KG1 (cell line): Measurements from ENCODE around the gene SLC28A3.

Source experiments
- DNase-seq: peaks from one replicate; lab custom pipeline; 2025; lab: John Stamatoyannopoulos, UW

The SLC28A3 gene

GRCh38 chr9:84238652-84239051, 101.9 kb downstream of the SLC28A3 start:
- no peak for DNase-seq

- DNase-seq: no peak
Measured at GRCh38 chr9:84235511-84235910, 105.0 kb downstream of the SLC28A3 start.

DNA sequence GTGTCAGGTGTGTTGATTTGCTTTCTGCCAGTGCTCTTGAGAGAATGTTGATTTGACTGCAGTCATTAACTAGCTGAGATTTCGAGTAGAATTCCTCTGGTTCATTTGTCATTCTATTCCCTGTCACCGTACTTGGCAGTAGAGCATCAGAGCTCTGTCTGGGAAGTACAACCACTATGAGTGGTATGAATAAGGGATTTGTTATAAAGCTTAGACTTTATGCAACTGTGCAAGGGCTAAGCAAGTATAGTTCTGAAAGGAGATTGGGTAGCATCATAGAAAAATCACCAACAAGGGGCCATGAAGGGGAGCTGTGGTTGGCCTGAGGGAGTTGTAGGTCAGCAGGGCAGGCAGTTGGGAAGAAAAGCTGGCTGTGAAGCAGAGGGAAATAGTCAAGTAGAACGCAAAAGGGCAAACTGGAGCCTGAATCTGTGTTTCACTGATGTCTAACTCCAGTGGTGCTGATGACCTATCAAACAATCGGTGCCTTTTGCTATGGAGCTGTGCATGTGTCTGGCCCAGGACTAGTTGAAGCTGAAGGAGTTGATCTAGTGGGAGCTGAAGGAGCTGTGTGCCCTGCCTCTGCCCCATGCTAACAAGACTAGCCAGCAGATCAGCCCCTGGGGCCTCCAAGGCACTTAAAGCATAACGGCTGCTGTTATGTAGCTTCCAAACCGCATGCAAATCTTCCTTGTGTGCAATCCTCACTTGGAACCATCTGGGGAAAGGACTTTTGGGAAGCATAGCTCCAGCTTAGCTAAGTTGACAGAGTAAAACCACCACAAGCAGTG, 110.0 kb downstream of the SLC28A3 start:
- DNase-seq: no peak

- DNase-seq: no peak
Measured at GRCh38 chr9:84229191-84229590, 111.4 kb downstream of the SLC28A3 start.

GRCh38 chr9:84228130-84228720, 112.3 kb downstream of the SLC28A3 start:
- no peak for DNase-seq

DNA sequence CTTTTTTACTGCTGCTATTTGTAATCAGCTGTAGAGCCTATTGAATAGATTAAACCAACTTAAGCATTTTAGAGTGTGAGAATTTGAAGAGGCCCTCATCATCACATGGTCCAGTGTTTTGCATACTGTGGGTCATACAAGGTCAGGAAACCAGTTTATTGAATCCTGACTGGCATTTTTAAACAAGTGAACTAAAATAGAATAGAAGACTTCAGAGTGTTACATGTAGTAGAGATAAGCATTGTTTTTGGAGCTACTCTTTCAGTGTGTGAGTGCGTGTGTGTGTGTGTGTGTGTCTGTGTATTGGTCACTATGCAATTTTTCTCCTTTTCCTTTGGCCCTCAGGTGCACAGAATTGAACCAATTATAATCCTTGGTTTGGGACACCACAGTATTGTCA, 114.4 kb downstream of the SLC28A3 start:
- DNase-seq: no peak
